Cardiac septum (tissue), 1 donor: ENCODE measurements around the gene ARID1B. TPM values are rescaled to one million over a fixed set of nuclear protein-coding genes. Genes with fewer than 3 reads are reported as not detected.

Experiments used
- DNase-seq: peaks from one replicate; pipeline ENCODE4 v3.0.0-alpha.2; 2020; ENCODE audit warnings: low spot score
- intact Hi-C: fragments of 100-400 bp; cut with DNase I; formaldehyde crosslinking; loops from one replicate; pipeline ENCODE4 v1.14.0; 2022
- total RNA-seq: library from RNA; stranded (reverse); fragmentation: NEBNext Ultra II Directional; extraction: Animal tissue kit (Norgen Biotek cat#: 25700); gene quantifications from one replicate; pipeline ENCODE4 v1.2.1, GENCODE V29; 2021
- donor health status: DM: no; HTN: no; CAD: no.

Gene ARID1B
- total RNA-seq, 1 donor from 2014 or later = 61.1 TPM

DNA sequence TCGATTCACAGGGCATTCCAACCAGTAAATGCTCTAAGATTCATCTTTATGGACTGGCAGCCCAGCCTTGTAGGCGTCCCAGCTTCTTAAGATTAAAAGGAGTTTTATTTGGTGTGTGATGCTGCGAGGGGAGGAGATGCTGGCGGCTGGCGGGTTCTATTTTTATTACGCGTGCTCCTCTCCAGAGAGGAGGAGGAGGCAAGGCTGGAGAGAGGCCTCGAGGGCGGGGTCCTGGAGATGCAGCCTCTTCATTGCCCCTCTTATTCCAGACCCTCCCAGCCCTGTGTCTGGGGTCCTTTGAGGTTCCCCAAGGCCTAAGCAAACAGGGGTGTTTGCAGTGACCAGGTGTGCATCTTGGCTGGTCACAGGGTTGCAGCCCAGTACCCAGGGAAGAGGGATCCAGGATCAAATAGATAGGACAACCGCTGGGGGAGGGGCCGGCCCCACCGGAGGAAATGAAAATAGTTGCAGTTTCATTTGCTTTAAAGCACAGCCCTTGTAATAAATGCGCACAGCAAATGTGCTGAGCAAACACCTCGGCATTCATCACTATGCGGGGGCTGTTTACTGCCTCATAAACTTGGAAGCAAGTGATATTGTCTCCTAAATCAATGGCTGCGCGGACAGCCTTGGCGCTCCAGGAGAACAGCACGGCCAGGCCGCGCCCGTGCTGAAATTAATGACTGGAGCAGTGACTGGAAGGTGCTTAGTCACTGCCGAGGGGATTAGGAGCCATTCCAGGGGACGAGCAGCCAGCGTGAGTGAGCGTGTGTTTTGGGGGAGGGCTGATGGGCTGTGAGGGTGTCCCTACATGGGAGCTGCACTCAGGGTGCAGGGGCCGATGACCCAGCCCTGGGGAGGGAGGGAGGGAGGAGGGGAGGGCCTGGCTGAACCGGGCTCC lies 463.1 kb downstream of the ARID1B start:
- intact Hi-C loops = no loop called here

GRCh38 chr6:157240960-157241311 lies 463.8 kb downstream of the ARID1B start:
- no peak for DNase-seq
- intact Hi-C loops = no loop called here

More for the DNA sequence above, 463.1 kb downstream of the ARID1B start:
- no peak for DNase-seq

DNA sequence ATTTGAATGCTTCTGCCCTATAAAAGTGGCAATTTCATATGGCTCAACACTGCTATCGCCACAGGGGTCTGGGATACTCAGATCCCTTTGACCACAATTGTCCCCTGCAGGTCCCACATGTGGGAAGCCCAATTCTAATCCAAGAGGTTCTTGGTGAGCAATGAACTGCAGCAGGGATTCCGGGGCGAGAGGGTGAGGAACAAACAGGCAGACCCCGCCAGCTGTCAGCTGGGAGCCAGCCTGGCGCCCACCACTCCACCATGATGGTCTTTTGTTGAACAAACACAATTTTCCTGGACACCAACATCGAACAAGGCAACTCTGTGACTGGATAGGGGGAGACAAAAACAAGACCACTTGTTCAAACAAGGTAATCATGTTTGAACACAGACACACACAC lies 465.6 kb downstream of the ARID1B start:
- DNase-seq = no peak
- intact Hi-C loops = no loop called here

DNA sequence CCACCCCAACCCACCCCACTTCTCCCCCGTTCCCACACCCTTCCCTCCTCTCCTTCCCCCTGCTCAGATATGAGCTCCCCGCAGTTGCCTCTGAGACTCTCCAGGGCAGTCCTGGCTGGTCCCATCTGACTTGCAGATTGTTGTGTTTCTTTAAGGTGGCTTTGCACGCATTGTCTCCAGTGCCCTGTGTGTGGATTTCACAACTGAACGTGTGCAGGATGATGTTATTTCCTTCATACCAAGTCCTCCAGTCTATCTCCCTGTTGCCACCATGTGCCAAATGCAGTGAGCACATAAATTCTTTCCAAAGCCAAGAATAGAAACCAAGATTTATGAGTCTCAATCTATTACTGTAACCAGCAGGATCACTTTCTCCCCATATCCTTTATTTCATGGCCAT lies 467.0 kb downstream of the ARID1B start:
- no peak for DNase-seq
- intact Hi-C loops = no loop called here

DNA sequence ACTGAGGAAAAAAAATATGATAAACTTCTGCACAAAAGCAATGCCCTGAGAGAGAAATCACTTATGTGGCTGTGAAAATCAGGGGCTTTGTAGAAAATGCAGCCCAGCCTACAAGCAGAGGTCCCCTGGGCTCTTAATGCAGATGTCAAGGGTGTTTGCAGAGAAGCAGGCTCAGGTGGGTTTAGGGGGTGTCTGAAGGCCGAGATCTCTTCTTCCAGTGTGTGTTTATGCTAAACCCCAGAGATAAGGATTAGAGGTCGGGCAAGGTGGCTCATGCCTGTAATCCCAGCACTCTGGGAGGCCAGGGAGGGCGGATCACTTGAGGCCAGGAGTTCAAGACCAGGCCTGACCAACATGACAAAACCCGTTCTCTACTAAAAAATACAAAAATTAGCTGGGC lies 467.6 kb downstream of the ARID1B start:
- no peak for DNase-seq
- intact Hi-C loops = no loop called here

DNA sequence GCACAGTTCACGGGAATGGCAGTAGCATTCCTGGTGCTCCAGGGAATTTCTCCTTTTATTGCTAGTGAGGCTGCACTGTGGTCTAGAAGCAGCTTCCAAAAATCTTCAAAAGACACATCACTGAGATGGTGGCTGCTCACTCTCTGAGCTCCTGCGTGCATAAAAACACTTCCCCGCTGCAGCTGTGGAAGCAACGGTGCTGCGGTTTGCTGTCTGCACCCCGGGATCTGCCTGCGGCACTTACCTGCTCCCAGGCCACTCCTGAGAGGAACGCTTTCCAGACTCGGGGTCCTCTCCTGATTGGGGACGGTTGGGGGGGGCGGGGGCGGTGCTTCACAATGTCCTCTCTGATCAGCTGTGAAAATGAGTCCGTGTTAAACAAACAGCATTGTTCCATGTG lies 468.3 kb downstream of the ARID1B start:
- intact Hi-C loops = no loop called here
- DNase-seq = no peak

DNA sequence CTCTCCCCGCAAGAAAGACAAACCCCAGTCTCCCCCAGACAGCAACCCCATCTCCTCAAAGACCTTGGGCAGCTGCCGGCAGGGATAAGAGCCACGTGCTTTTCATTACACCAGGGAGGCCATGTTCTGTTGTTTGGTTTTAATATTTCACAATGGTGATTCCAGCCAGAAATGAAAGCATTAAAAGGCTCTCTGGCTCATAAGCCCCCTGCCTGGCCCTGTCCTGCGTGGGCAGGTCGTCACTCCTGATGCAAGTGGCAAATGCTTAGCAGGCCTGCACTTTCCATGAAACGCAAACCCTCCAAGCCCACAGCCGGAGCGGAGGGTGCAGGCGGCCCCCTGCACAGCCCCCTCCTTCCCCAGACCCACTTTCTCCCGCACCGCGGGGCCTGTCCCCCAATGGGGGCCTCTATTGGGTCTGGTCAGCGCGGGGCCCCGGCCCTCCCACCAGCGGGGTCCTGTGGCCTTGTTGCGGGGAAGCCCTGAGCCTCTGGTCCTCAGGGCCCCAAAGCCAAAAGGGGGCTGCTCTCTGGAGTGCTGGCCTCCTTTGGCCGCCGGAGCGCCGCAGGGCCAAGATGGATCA lies 469.0 kb downstream of the ARID1B start:
- no peak for DNase-seq
- intact Hi-C loops = no loop called here

GRCh38 chr6:157246771-157247484 lies 469.8 kb downstream of the ARID1B start:
- no peak for DNase-seq
- intact Hi-C loops = no loop called here

DNA sequence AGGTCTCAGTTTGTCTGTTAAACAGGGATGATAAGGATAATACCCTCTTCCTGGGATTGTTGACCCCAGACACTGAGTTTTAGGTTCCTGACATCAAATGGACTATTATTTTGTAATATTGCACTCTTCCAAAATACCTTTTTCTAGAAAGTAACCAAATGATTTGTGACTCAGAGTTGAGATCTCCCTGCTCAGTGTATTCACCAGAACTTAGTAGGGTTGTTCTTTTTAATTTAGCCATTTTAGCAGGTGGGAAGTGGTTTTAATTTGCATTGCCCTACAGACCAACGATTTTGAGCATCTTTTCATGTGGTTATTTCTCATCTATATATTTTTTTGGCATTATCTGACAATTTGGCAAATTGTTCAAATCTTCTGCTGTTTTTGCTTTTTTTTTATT lies 471.1 kb downstream of the ARID1B start:
- intact Hi-C loops = no loop called here
- DNase-seq = no peak

- intact Hi-C loops = no loop called here
These were observed 472.6 kb downstream of the ARID1B start for GRCh38 chr6:157249826-157250225.

DNA sequence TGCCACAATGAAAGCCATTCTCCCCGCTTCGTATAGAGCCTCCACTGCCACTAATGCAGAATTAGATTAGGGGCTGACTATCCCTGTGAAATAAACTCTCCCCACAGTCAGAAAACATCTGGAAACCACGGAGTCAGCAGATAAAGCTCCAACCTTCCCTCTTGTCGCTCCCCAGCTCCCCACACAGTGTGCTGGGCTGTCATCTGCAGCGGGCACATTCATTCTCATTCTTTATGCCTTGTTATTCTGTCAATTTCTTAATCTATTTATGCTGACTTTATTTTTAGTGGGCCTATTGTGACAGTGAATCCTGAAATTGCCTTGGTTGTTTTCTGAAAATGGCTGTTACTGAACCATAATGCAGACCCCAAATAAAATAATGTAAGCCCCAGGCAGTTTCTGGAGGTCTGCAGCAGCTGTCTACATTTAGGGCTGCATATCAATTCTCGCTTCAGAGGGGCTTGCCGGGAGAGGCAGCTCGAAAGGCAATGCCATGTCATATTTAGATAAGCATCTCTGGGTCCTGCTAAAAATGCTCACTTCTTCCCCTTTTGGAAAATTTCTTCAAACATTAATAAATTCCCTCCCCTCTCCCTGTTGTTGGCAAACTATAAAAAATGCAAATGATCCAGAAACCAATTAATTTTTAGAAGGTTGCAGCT lies 474.5 kb downstream of the ARID1B start:
- intact Hi-C loops = no loop called here
- DNase-seq = no peak

More at GRCh38 chr6:157249826-157250225, 472.6 kb downstream of the ARID1B start:
- DNase-seq = no peak

DNA sequence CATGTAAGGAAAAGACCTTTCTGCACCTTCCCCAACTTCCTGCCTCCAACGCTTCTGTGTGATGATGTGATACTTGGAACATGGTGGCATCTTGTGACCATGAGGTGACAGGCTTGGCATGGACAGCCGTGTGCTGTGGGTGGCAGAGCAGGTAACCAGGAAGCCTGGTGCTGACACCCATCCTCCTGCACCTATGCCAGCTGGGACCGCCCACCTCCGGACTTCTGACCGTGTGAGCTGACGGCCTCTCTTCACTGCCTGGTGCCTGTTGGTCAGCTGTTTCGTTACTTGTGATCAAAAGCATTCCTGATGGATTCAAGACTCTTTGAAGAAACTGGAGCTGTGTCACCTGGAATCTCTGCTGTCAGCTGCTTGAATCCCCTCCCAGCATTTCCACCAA lies 475.8 kb downstream of the ARID1B start:
- DNase-seq = no peak
- intact Hi-C loops = no loop called here

DNA sequence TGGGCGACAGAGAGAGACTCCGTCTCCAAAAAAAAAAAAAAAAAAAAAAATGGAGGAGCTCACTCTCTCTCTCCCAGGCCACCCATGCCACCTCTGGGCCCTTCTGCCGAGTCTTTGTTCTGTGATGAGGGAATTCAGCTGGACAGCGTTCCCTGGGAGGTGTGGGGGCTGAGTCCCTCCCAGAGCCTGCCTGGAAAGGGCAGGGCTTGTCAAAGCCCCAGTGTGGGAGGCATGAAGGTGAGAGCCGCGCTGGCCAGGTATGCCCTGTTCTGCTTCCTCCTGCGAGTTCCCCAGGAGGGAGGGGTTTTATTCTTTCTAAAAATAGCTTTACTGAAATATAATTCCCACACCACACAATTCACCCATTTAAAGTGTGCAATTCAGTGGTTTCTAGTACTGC lies 476.5 kb downstream of the ARID1B start:
- intact Hi-C loops = no loop called here
- no peak for DNase-seq

- intact Hi-C loops = no loop called here
- no peak for DNase-seq
These were observed 477.4 kb downstream of the ARID1B start for GRCh38 chr6:157254538-157254937.

DNA sequence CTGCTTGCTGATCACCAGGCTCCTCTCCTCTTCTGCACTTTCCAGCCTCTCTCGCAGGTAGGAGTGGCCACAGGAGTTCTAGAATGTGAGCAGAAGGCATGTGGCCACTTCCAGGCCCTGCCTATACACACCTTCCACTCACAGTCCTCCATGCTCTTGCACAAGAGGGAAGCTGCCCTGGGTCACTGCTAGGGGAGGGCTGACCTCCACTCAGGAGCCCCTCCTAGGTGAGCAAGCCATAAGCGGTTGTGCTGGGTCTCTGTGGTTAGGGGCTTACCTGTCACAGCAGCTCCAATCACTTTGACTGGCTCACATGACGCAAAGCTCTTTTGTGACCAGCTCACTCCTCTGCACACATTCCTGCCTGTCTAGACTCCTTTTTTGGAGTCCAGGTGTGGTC lies 477.9 kb downstream of the ARID1B start:
- DNase-seq = no peak
- intact Hi-C loops = no loop called here

- DNase-seq = no peak
- intact Hi-C loops = no loop called here
These were observed 481.7 kb downstream of the ARID1B start for GRCh38 chr6:157258878-157259277.

- intact Hi-C loops = no loop called here
- DNase-seq = no peak
These were observed 482.3 kb downstream of the ARID1B start for GRCh38 chr6:157259443-157259842.
